KOPT-K1 (cell line): Measurements from ENCODE around the gene PFDN4.
"Not testable (repeated sequence)": the region's sequence is repeated elsewhere in the genome, so short reads cannot be mapped to it uniquely, and the experiment has no call there.

ENCODE experiments used
- H3K27ac ChIP-seq: fragments of 200-600 bp; sonication (generic); 2 replicates; pipeline ENCODE4 v1.5.1; 2016; ENCODE audit warnings: antibody characterized with exemption, mild to moderate bottlenecking, low read depth, low read length; ENCODE audit not compliant: poor library complexity, severe bottlenecking
- H3K36me3 ChIP-seq: fragments of 200-600 bp; sonication (generic); 2 replicates; pipeline ENCODE4 v1.5.1; 2017; ENCODE audit warnings: antibody characterized with exemption, mild to moderate bottlenecking, low read length, moderate library complexity; ENCODE audit not compliant: insufficient read depth
- H3K9me3 ChIP-seq: fragments of 200-600 bp; sonication (generic); 2 replicates; pipeline ENCODE4 v1.5.1; 2017; ENCODE audit warnings: antibody characterized with exemption, low read length, mild to moderate bottlenecking; ENCODE audit not compliant: insufficient read depth, poor library complexity, severe bottlenecking

Gene PFDN4

DNA sequence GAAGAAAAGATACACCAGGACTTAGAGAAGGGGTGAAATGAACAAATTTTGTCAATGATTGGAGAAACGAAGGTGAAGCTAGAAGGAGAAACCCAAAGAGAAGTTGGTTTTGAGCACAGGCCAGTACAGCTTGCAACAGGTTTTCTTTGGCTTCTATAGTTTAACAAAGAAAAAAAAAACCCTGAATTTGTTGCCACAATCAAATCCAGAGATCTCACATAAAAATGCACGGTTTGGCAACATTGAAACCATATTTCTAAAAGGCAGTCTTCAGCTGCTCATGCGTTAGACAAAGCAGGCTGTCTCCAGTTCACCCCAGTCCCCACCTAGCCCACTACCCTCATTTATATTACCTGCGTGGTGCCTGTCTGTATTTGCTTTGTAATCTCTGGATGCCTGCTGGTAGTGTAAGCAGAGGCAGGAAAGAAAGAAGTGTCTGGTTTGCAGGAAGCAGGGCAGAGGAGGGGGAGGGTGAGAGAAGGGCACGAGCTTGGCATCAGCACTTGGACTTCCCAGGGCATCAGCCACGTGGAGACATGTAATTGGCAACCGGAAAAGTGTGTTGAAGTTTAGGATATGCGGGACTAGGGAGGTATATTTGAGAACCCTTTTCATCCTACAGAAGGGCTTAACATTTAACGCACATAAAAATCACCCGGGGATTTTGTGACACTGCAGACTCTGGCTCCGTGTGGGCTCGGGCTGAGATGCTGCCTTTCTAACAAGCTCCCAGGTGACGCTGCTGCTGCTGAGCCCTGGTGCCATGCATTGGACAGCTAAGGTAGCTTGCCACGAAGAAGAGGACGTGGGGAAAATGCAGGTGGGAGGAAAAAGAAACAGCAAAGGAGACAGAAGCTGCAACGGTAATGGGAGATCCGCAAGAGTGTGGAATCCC is 14.4 kb downstream of the PFDN4 start:
- H3K27ac ChIP-seq, result no peak overlapping the region
- H3K9me3 ChIP-seq, result no peaks in the 10 kb centered on the region
- H3K36me3 ChIP-seq, result peaks cover 11% of the 10 kb centered on the region

DNA sequence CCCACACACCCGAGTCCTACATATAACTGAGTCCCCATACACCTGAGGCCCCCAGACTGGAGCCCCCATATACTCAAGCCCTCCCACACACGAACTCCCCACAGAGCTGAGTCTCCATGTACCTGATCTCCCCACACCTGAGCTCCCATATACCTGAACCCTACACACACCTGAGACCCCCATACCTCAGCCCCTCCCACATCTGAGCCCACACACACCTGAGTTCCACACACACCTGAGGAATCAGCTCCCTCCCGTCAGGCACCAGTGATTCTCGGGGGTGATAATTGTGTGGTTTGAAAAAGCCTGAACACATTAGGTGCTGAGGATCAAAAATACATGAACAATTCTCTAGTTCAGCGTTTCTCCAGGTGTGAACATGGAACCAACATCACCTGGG is 15.4 kb downstream of the PFDN4 start:
- 0 out of 2 replicates have a peak, but pooled peaks cover 4% of the 10 kb centered on the region for H3K36me3 ChIP-seq
- no peak overlapping the region for H3K27ac ChIP-seq
- H3K9me3 ChIP-seq, result no peaks in the 10 kb centered on the region

DNA sequence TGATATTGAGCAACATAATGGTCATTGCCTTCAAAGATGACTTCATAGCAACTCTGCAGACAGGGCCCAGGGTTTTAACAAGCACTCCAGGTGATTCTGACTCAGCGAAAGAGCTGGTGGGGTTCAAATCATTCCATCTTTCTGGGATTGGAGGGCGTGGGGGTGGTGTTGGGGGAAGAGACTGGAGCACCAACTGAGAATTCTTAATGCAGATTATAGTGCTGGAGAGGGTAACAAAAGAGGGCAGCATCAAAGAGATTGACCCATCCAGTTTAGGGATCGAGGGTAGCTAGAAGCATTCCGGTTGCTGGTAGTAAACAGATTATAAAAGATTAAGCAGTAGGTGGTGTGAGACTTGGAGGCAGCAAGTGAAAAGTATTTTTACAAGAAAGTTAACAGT is 15.9 kb downstream of the PFDN4 start:
- no peaks in the 10 kb centered on the region for H3K9me3 ChIP-seq
- H3K27ac ChIP-seq, result no peak overlapping the region
- no peaks in the 10 kb centered on the region for H3K36me3 ChIP-seq

- not testable (repeated sequence) for H3K9me3 ChIP-seq, H3K27ac ChIP-seq, H3K36me3 ChIP-seq
Measured at GRCh38 chr20:54224642-54225041, 16.8 kb downstream of the PFDN4 start.

- Histone ChIP-seq H3K27ac (no peak overlapping the region), H3K36me3 (no peaks in the 10 kb centered on the region), H3K9me3 (peaks cover 5% of the 10 kb centered on the region)
Measured at GRCh38 chr20:54227241-54227640, 19.4 kb downstream of the PFDN4 start.

DNA sequence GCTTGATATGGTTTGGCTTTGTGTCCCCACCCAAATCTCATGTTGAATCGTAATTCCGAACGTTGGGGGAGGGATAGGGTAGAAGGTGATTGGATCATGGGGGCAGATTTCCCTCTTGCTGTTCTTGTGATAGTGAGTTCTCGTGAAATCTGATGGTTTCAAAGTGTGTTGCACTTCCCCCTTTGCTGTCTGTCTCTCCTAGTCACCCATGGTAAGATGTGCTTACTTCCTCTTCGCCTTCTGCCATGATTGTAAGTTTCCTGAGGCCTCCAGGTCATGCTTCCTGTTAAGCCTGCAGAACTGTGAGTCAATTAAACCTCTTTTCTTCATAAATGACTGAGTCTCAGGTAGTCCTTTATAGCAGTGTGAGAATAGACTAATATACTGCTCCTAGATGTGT is 19.9 kb downstream of the PFDN4 start:
- Histone ChIP-seq H3K36me3 (no peaks in the 10 kb centered on the region), H3K9me3 (peaks cover 10% of the 10 kb centered on the region), H3K27ac (no peak overlapping the region)

- H3K27ac ChIP-seq, result no peak overlapping the region
- H3K36me3 ChIP-seq, result no peaks in the 10 kb centered on the region
- peaks cover 11% of the 10 kb centered on the region for H3K9me3 ChIP-seq
Measured at GRCh38 chr20:54228841-54229240, 21.0 kb downstream of the PFDN4 start.

DNA sequence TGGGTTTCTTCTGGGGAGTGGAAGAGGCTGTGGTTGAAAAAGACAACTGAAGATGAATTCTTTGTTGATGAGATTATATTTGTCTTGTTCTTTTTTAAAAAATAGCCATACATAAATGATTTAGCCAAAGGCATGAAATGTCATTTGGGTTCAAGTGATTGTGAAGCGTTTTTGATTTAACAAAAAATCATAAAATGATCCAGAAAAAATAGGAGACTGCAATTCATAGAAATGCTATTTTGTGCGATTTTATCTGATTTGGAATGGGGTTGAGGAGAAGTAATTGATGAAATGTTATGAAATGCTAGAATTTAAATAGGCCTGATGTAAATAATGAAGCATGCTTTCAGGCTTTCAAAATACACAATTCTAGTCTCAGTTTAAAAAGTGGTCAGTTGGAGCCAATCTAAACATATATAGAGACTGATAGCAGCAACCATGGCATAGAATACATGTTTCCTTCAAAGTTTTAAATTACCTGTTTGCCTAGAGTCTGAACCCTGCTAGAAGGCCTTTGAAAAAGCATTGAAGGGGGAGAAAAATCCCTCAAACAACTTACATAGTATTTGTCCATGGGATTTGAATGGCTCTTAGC is 21.8 kb downstream of the PFDN4 start:
- peaks cover 11% of the 10 kb centered on the region for H3K9me3 ChIP-seq
- no peaks in the 10 kb centered on the region for H3K36me3 ChIP-seq
- no peak overlapping the region for H3K27ac ChIP-seq

- no peaks in the 10 kb centered on the region for H3K36me3 ChIP-seq
- peaks cover 15% of the 10 kb centered on the region for H3K9me3 ChIP-seq
- H3K27ac ChIP-seq, result no peak overlapping the region
Measured at GRCh38 chr20:54231036-54231435, 23.1 kb downstream of the PFDN4 start.

- Histone ChIP-seq H3K9me3 (peaks cover 16% of the 10 kb centered on the region), H3K27ac (no peak overlapping the region), H3K36me3 (no peaks in the 10 kb centered on the region)
Measured at GRCh38 chr20:54234991-54235390, 27.1 kb downstream of the PFDN4 start.

DNA sequence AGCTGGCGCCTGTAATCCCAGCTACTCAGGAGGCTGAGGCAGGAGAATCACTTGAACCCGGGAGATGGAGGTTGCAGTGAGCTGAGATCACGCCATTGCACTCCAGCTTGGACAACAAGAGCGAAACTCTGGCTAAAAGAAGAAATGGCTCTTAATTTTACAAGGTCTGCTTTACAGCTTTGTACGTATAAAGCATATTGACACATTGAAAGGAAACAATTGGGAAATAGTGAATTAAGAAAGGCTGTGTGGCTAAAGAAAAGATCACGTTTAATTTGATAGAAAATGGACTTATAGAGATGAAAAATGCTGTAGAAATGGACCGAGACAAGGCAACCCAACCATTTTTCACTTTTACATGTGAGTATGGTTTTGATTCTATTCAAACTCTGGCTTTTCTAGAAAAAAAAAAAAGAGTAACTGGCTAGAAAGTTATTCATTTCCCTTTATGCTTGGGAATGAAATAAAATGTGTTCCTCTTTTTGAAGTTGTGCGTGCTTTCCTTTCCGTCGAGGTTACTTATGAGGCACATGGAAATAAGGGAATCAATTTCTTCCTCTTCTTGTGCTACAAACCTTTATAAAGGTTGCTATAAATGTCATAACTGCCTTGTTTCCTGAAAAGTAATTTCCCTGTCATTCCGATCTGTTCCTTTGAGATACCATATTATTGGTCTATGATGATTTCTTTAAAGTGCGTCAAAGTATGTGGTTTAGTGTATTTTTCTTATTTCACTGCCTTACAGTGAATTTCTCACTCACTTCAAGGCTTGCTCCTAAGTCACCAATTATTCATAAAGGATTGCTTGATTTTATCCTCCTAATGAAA is 29.4 kb downstream of the PFDN4 start:
- Histone ChIP-seq H3K27ac (no peak overlapping the region), H3K9me3 (peaks cover 10% of the 10 kb centered on the region), H3K36me3 (no peaks in the 10 kb centered on the region)

GRCh38 chr20:54244113-54244512 is 36.2 kb downstream of the PFDN4 start:
- H3K27ac ChIP-seq, result no peak overlapping the region
- H3K36me3 ChIP-seq, result no peaks in the 10 kb centered on the region
- no peaks in the 10 kb centered on the region for H3K9me3 ChIP-seq

DNA sequence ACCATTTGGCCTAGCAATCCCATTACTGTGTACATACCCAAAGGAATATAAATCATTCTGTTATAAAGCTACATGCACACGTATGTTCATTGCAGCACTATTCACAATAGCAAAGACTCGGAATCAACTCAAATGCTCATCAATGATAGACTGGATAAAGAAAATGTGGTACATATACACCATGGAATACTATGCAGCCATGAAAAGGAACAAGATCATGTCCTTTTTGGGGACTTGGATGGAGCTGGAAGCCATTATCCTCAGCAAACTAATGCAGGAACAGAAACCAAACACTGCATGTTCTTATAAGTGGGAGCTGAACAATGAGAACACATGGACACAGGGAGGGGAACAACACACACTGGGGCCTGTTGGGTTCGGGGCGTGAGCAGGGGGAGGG is 40.8 kb downstream of the PFDN4 start:
- H3K36me3 ChIP-seq, H3K27ac ChIP-seq, H3K9me3 ChIP-seq: not testable (repeated sequence)

- Histone ChIP-seq H3K9me3 (no peaks in the 10 kb centered on the region), H3K27ac (no peak overlapping the region), H3K36me3 (no peaks in the 10 kb centered on the region)
Measured at GRCh38 chr20:54250691-54251090, 42.8 kb downstream of the PFDN4 start.

GRCh38 chr20:54251096-54251495 is 43.2 kb downstream of the PFDN4 start:
- no peak overlapping the region for H3K27ac ChIP-seq
- no peaks in the 10 kb centered on the region for H3K9me3 ChIP-seq
- H3K36me3 ChIP-seq, result no peaks in the 10 kb centered on the region
